ENCODE data around the gene ATG2B. TPM values are rescaled to one million over a fixed set of nuclear protein-coding genes. Genes with fewer than 3 reads are reported as not detected.

ATG2B gene
- total and polyA plus RNA-seq, 9 of the 15 experiments (the other 6 are each of a cell fraction or from before 2014, with no cell fraction given) = 0.83 to 12.9 (median 8.7) TPM

GRCh38 chr14:96394047-96394815, 31.1 kb upstream of the ATG2B start:
- Histone ChIP-seq H3K36me3 (ENCODE audit: control insufficient read depth, insufficient read depth, low read length) (no peaks in the 10 kb centered on the region), H2AFZ (ENCODE audit: low read depth, low read length) (no peak overlapping the region), H3K9ac (ENCODE audit: insufficient read depth in 1 of 2, low read depth in 2 of 2, low read length in 2 of 2) (no peak overlapping the region), H3K4me2 (ENCODE audit: insufficient read depth, low read length) (no peak overlapping the region), H3K9me3 (replicated peaks; ENCODE audit: control insufficient read depth, insufficient read depth, low read depth, low read length) (no peaks in the 10 kb centered on the region), H3K79me2 (ENCODE audit: control insufficient read depth, insufficient read depth, low read length) (no peaks in the 10 kb centered on the region), H3K4me3 (no peak overlapping the region), H3K4me1 (replicated peaks in 1 of 2; ENCODE audit: control insufficient read depth in 2 of 2, insufficient read depth in 2 of 2, low read length in 2 of 2) (peaks cover 10 to 20% of the 10 kb centered on the region in 2 experiments; a peak in 4 of 5 replicates), H4K20me1 (replicated peaks; ENCODE audit: control insufficient read depth, insufficient read depth, low read length) (no peaks in the 10 kb centered on the region), H3K27me3 (ENCODE audit: control insufficient read depth in 2 of 2, insufficient read depth in 2 of 2, low read length in 2 of 2) (no peaks in the 10 kb centered on the region), H3K27ac (ENCODE audit: extremely low read depth, low read depth, low read length) (no peak overlapping the region), H3K9me1 (ENCODE audit: control insufficient read depth, insufficient read depth, low read length) (no peaks in the 10 kb centered on the region)
- DNase-seq (ENCODE audit: extremely low read depth in 1 of 4, low spot score in 3 of 4) (no peak), ATAC-seq (no peak), FAIRE-seq (no peak)
- WGBS (ENCODE audit: insufficient coverage, low coverage, missing lambda C conversion rate) = 67% methylated on average over 4 of the region's 7 CpGs
- ChIA-PET CTCF (ENCODE audit: low intra/inter-chr PET ratio) (no interaction called here), POLR2A (no interaction called here)
- BruUV-seq (replicated peaks) = no TSS peak
- in situ Hi-C loops (cut with MboI) (no loop called here), intact Hi-C loops (cut with micrococcal nuclease) (no loop called here)
- no peak for TF ChIP-seq GABPB2 (CRISPR knock-in tag; conservative IDR thresholded peaks at IDR 0.05)
- no peak for TF ChIP-seq ZNF668 (CRISPR knock-in tag; IDR thresholded peaks at IDR 0.05)
- TF ChIP-seq GATAD2B (IDR thresholded peaks at IDR 0.05; ENCODE audit: borderline replicate concordance) = no peak
- TF ChIP-seq BRD4 (IDR thresholded peaks at IDR 0.05) = no peak
- TF ChIP-seq CREB1 (IDR thresholded peaks at IDR 0.05) = no peak
- TF ChIP-seq CREB1 (CRISPR knock-in tag; IDR thresholded peaks at IDR 0.05) = no peak
- TF ChIP-seq PYGO2 (tag; IDR thresholded peaks at IDR 0.05) = no peak
- no peak for TF ChIP-seq ARID1B (IDR thresholded peaks at IDR 0.05)
- no peak for TF ChIP-seq GTF2A2 (tag; IDR thresholded peaks at IDR 0.05)
- TF ChIP-seq CLOCK (CRISPR knock-in tag; IDR thresholded peaks at IDR 0.05; ENCODE audit: borderline replicate concordance) = no peak
- TF ChIP-seq ZBTB40 (IDR thresholded peaks at IDR 0.05) = no peak
- no peak for TF ChIP-seq ZBTB40 (CRISPR knock-in tag; IDR thresholded peaks at IDR 0.05)
